ENCODE results near the gene DDX25.

- TF ChIP-seq CTCF (IDR thresholded peaks at IDR 0.05 in 2 of 3, conservative IDR thresholded peaks at IDR 0.05 in 1 of 3; ENCODE audit: borderline replicate concordance in 1 of 3, insufficient read depth in 1 of 3, low read depth in 2 of 3, low read length in 2 of 3) = no peak
- TF ChIP-seq POLR2A (IDR thresholded peaks at IDR 0.05; ENCODE audit: borderline replicate concordance, extremely low read depth, insufficient read depth, insufficient read length) = no peak
- TF ChIP-seq SP1 (IDR thresholded peaks at IDR 0.05; ENCODE audit: low read depth) = no peak
- TF ChIP-seq ATF3 (IDR thresholded peaks at IDR 0.05) = no peak
- no peak for TF ChIP-seq EZH2phosphoT487 (IDR thresholded peaks at IDR 0.05; ENCODE audit: borderline replicate concordance)
- no peak for TF ChIP-seq YY1 (IDR thresholded peaks at IDR 0.05; ENCODE audit: extremely low read depth, insufficient replicate concordance, low read depth, low read length)
- TF ChIP-seq REST (IDR thresholded peaks at IDR 0.05; ENCODE audit: low read depth) = no peak
- TF ChIP-seq EZH2 (IDR thresholded peaks at IDR 0.05) = no peak
- TF ChIP-seq POLR2AphosphoS5 (IDR thresholded peaks at IDR 0.05; ENCODE audit: low read depth, low read length) = no peak
- TF ChIP-seq RAD21 (IDR thresholded peaks at IDR 0.05; ENCODE audit: low read depth) = no peak
- TF ChIP-seq MAX (IDR thresholded peaks at IDR 0.05) = no peak
- TF ChIP-seq ZFX (IDR thresholded peaks at IDR 0.05) = no peak
- TF ChIP-seq ZNF274 (IDR thresholded peaks at IDR 0.05; ENCODE audit: low read depth, low read length) = no peak
- TF ChIP-seq CEBPB (IDR thresholded peaks at IDR 0.05; ENCODE audit: low read depth) = no peak
These were observed 34.1 kb downstream of the DDX25 start for GRCh38 chr11:125938418-125938817.
